ENCODE data around the gene SERTAD2. TPM values are rescaled to one million over a fixed set of nuclear protein-coding genes. Genes with fewer than 3 reads are reported as not detected.

SERTAD2 gene
- total and polyA plus RNA-seq, 2 of the 4 experiments (the other 2 are of a cell fraction): 5.0 to 11.0 TPM

DNA sequence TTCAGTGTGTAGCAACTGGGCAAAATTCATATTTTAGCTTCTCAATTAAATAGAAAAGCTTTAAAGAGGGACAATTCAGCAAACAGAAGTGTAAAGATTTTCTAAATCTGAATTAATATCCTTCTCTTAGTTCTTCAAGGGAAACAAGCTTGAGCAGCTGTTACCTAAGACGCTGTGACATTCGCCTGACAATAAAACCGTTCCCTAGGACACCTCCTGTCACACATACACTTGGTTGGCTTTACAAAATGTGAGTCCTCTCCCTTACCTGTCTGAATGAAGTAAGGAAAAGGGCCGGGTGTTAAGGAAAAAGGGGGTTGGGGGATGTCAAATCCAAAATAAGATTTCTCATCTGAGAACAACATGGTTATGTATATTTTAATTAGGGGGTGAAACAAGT lies 2.1 kb downstream of the SERTAD2 start:
- no CpG with 5 or more reads among the region's 4 CpGs for whole genome bisulfite sequencing, 2 experiments (ENCODE audit: extremely low coverage in 2 of 2, insufficient read length in 1 of 2)
- no peak overlapping the region for H3K56ac ChIP-seq (ENCODE audit: extremely low read depth, insufficient read depth, low read length)
- H2BK15ac ChIP-seq (ENCODE audit: low read depth, low read length): no peak overlapping the region
- peaks cover 13 to 37% of the 10 kb centered on the region in 2 experiments; a peak in 3 of 4 replicates for H3K79me1 ChIP-seq (ENCODE audit: low read depth in 1 of 2, low read length in 2 of 2)
- dilution Hi-C loops (cut with HindIII; ENCODE audit: low sequenced_read_pairs, unreplicated experiment) (no loop called here), in situ Hi-C loops (cut with MboI; ENCODE audit: low sequenced_read_pairs) (no loop called here), intact Hi-C loops (cut with micrococcal nuclease) (loop anchor here (5.0 kb wide), 1 partner anchor 81 kb away; no protein-coding TSS in a partner anchor)
- no peak overlapping the region for H2BK120ac ChIP-seq (ENCODE audit: low read depth, low read length)
- peaks cover 38% of the 10 kb centered on the region for H4K20me1 ChIP-seq (ENCODE audit: insufficient read depth, low read length)
- no peak overlapping the region for H4K91ac ChIP-seq (ENCODE audit: insufficient read depth, low read depth, low read length)
- H4K5ac ChIP-seq (ENCODE audit: low read depth, low read length): no peak overlapping the region
- peak overlapping the region; percentile 8; the same call in 1 of the 2 replicates for H3K9ac ChIP-seq (ENCODE audit: low read depth, low read length)
- no peak overlapping the region for H3K4ac ChIP-seq (ENCODE audit: low read depth, low read length)
- peak overlapping the region; percentile 80 for H3K4me2 ChIP-seq (ENCODE audit: low read depth, low read length)
- H3K4me1 ChIP-seq (ENCODE audit: control insufficient read depth, insufficient read depth, low read length): peaks cover 5% of the 10 kb centered on the region
- no peak overlapping the region; the same call in 1 of the 2 replicates for H3K14ac ChIP-seq (replicated peaks; ENCODE audit: low read depth, low read length)
- CTCF ChIA-PET: interaction anchor here (0.7 to 1.2 kb wide), 5 partner anchors 11 to 217 kb away, joined by 3 to 4 read pairs (median 3); no protein-coding TSS in a partner anchor
- H3K9me3 ChIP-seq (ENCODE audit: control insufficient read depth, insufficient read depth, low read length): no peaks in the 10 kb centered on the region
- H3K18ac ChIP-seq (ENCODE audit: low read depth, low read length): no peak overlapping the region
- H3K9me1 ChIP-seq (ENCODE audit: insufficient read depth, low read length): no peaks in the 10 kb centered on the region
- H4K8ac ChIP-seq (ENCODE audit: low read depth in 2 of 2, low read length in 2 of 2): no peak overlapping the region
- no peak overlapping the region for H3K27ac ChIP-seq (ENCODE audit: insufficient read depth, low read length)
- H3K4me3 ChIP-seq (ENCODE audit: insufficient read depth, low read depth, low read length): no peak overlapping the region
- POLR2A ChIA-PET (ENCODE audit: unreplicated experiment): interaction anchor here (0.6 to 0.8 kb wide), 2 partner anchors 123 to 211 kb away, joined by 3 to 5 read pairs; no protein-coding TSS in a partner anchor
- TF ChIP-seq NFE2L2 (IDR thresholded peaks at IDR 0.05; ENCODE audit: low read depth, low read length) (no peak), RFX5 (IDR thresholded peaks at IDR 0.05; ENCODE audit: low read depth, low read length) (no peak), SMC3 (IDR thresholded peaks at IDR 0.05; ENCODE audit: low read depth, low read length) (no peak), POLR2A (IDR thresholded peaks at IDR 0.05; ENCODE audit: low read depth, low read length) (no peak)
- no peak overlapping the region for H2BK5ac ChIP-seq (ENCODE audit: low read depth, low read length, poor library complexity, severe bottlenecking)
- no peaks in the 10 kb centered on the region for H3K27me3 ChIP-seq (ENCODE audit: control insufficient read depth, insufficient read depth, low read length)
- BruUV-seq (replicated peaks): no TSS peak
- H2AK9ac ChIP-seq (replicated peaks; ENCODE audit: low read depth, low read length, poor library complexity): no peak overlapping the region
- peak overlapping the region; percentile 58 for H3K23ac ChIP-seq (ENCODE audit: low read depth, low read length)
- H2AFZ ChIP-seq (replicated peaks; ENCODE audit: low read length, poor library complexity): no peak overlapping the region
- ATAC-seq (ENCODE audit: low read depth): no peak
- H3K36me3 ChIP-seq (ENCODE audit: control insufficient read depth, insufficient read depth, low read length): no peaks in the 10 kb centered on the region
- H2BK20ac ChIP-seq (ENCODE audit: low read depth, low read length): no peak overlapping the region
- H2AK5ac ChIP-seq (ENCODE audit: low read depth, low read length): no peak overlapping the region
- DNase-seq: no peak
